ENCODE results near the gene GAL.

Gene GAL

GRCh38 chr11:68658661-68659060 lies 25.7 kb upstream of the GAL start:
- DNase-seq (ENCODE audit: low read depth, low spot score) = no peak

- peak; percentile 99 for DNase-seq (ENCODE audit: low read depth, low spot score)
Measured at GRCh38 chr11:68659158-68659921, 25.0 kb upstream of the GAL start.

GRCh38 chr11:68660066-68660810 lies 24.1 kb upstream of the GAL start:
- DNase-seq (ENCODE audit: low read depth, low spot score) = no peak

GRCh38 chr11:68661014-68661413 lies 23.3 kb upstream of the GAL start:
- no peak for DNase-seq (ENCODE audit: low read depth, low spot score)

- DNase-seq (ENCODE audit: low read depth, low spot score) = no peak
Measured at GRCh38 chr11:68661697-68662603, 22.4 kb upstream of the GAL start.

- no peak for DNase-seq (ENCODE audit: low read depth, low spot score)
Measured at GRCh38 chr11:68663482-68664010, 20.8 kb upstream of the GAL start.

GRCh38 chr11:68664141-68664540 lies 20.2 kb upstream of the GAL start:
- DNase-seq (ENCODE audit: low read depth, low spot score) = no peak

- no peak for DNase-seq (ENCODE audit: low read depth, low spot score)
Measured at GRCh38 chr11:68664906-68665305, 19.4 kb upstream of the GAL start.

GRCh38 chr11:68665436-68665835 lies 18.9 kb upstream of the GAL start:
- no peak for DNase-seq (ENCODE audit: low read depth, low spot score)

- DNase-seq (ENCODE audit: low read depth, low spot score) = no peak
Measured at GRCh38 chr11:68666849-68667248, 17.5 kb upstream of the GAL start.

GRCh38 chr11:68667511-68668500 lies 16.5 kb upstream of the GAL start:
- DNase-seq (ENCODE audit: low read depth, low spot score) = no peak

- no peak for DNase-seq (ENCODE audit: low read depth, low spot score)
Measured at GRCh38 chr11:68669301-68670090, 14.8 kb upstream of the GAL start.

GRCh38 chr11:68670208-68670992 lies 13.9 kb upstream of the GAL start:
- DNase-seq (ENCODE audit: low read depth, low spot score) = no peak

- DNase-seq (ENCODE audit: low read depth, low spot score) = no peak
Measured at GRCh38 chr11:68673306-68673945, 10.9 kb upstream of the GAL start.

- DNase-seq (ENCODE audit: low read depth, low spot score) = no peak
Measured at GRCh38 chr11:68673991-68674390, 10.4 kb upstream of the GAL start.

GRCh38 chr11:68674461-68674860 lies 9.9 kb upstream of the GAL start:
- DNase-seq (ENCODE audit: low read depth, low spot score) = no peak

- peak; percentile 29 for DNase-seq (ENCODE audit: low read depth, low spot score)
Measured at GRCh38 chr11:68677432-68677831, 6.9 kb upstream of the GAL start.

GRCh38 chr11:68678031-68678441 lies 6.3 kb upstream of the GAL start:
- DNase-seq (ENCODE audit: low read depth, low spot score) = no peak
